ENCODE results near the gene RUNX2. TPM values are rescaled to one million over a fixed set of nuclear protein-coding genes. Genes with fewer than 3 reads are reported as not detected.

The RUNX2 gene
- total and polyA plus RNA-seq, 2 donors from 2014 or later = 2.3 to 4.7 TPM

GRCh38 chr6:45635284-45635867 lies 307.2 kb downstream of the RUNX2 start:
- H3K27ac ChIP-seq (ENCODE audit: low read depth in 2 of 2, low read length in 2 of 2) = no peak overlapping the region
- intact Hi-C loops (cut with DNase I) = no loop called here
- no peaks in the 10 kb centered on the region for H3K4me1 ChIP-seq (ENCODE audit: control insufficient read depth in 2 of 3, insufficient read depth in 2 of 3, low read depth in 1 of 3, low read length in 3 of 3)
- H3K36me3 ChIP-seq (ENCODE audit: control insufficient read depth in 2 of 3, insufficient read depth in 3 of 3, low read length in 3 of 3) = no peaks in the 10 kb centered on the region
- peak in 2 of 5 donors; percentile 42 to 57 for DNase-seq
- no peak for FAIRE-seq
- TF ChIP-seq CTCF (IDR thresholded peaks at IDR 0.05; ENCODE audit: borderline replicate concordance, extremely low read depth, insufficient read depth) = no peak
- no peak overlapping the region for H3K9ac ChIP-seq (ENCODE audit: low read length in 3 of 3)
- H3K27me3 ChIP-seq (ENCODE audit: control insufficient read depth, insufficient read depth, low read length) = no peaks in the 10 kb centered on the region
- no peaks in the 10 kb centered on the region for H3K9me3 ChIP-seq (ENCODE audit: control insufficient read depth in 2 of 3, insufficient read depth in 1 of 3, low read length in 3 of 3)
- H3K4me3 ChIP-seq (ENCODE audit: low read length in 3 of 3) = no peak overlapping the region

DNA sequence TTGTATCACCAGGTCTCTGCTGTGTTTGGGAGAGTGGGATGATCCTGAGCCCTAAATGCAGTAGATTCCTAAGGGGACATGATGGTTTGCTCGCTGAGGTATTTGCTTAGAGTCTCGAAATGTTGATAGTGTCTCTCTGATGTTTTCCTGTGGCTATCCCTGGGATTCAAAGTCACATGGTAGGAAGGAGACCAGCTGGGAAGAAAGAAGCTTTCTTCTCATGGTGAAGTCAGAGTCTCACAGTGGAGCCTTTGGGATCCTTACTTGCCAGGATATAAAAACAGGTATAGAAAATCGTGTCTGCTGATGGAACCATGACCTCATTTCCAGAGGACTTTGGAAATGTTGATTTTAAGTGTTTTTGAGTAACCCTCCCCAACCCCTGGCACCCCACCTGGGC lies 308.9 kb downstream of the RUNX2 start:
- intact Hi-C loops (cut with DNase I) = no loop called here
- TF ChIP-seq CTCF (IDR thresholded peaks at IDR 0.05; ENCODE audit: borderline replicate concordance, extremely low read depth, insufficient read depth) = no peak
- Histone ChIP-seq H3K9me3 (ENCODE audit: control insufficient read depth in 2 of 3, insufficient read depth in 1 of 3, low read length in 3 of 3) (no peaks in the 10 kb centered on the region), H3K27ac (ENCODE audit: low read depth in 2 of 2, low read length in 2 of 2) (no peak overlapping the region), H3K4me1 (ENCODE audit: control insufficient read depth in 2 of 3, insufficient read depth in 2 of 3, low read depth in 1 of 3, low read length in 3 of 3) (no peaks in the 10 kb centered on the region), H3K27me3 (ENCODE audit: control insufficient read depth, insufficient read depth, low read length) (no peaks in the 10 kb centered on the region), H3K9ac (ENCODE audit: low read length in 3 of 3) (no peak overlapping the region), H3K4me3 (ENCODE audit: low read length in 3 of 3) (no peak overlapping the region), H3K36me3 (ENCODE audit: control insufficient read depth in 2 of 3, insufficient read depth in 3 of 3, low read length in 3 of 3) (no peaks in the 10 kb centered on the region)
- FAIRE-seq (no peak), DNase-seq (no peak)

GRCh38 chr6:45637611-45638257 lies 309.6 kb downstream of the RUNX2 start:
- no peaks in the 10 kb centered on the region for H3K9me3 ChIP-seq (ENCODE audit: control insufficient read depth in 2 of 3, insufficient read depth in 1 of 3, low read length in 3 of 3)
- H3K9ac ChIP-seq (ENCODE audit: low read length in 3 of 3) = no peak overlapping the region
- no peak overlapping the region for H3K4me3 ChIP-seq (ENCODE audit: low read length in 3 of 3)
- TF ChIP-seq CTCF (IDR thresholded peaks at IDR 0.05; ENCODE audit: borderline replicate concordance, extremely low read depth, insufficient read depth) = no peak
- FAIRE-seq = no peak
- no peaks in the 10 kb centered on the region for H3K4me1 ChIP-seq (ENCODE audit: control insufficient read depth in 2 of 3, insufficient read depth in 2 of 3, low read depth in 1 of 3, low read length in 3 of 3)
- H3K27ac ChIP-seq (ENCODE audit: low read depth in 2 of 2, low read length in 2 of 2) = no peak overlapping the region
- no peaks in the 10 kb centered on the region for H3K36me3 ChIP-seq (ENCODE audit: control insufficient read depth in 2 of 3, insufficient read depth in 3 of 3, low read length in 3 of 3)
- DNase-seq = peak in 1 of 5 donors; percentile 49
- no peaks in the 10 kb centered on the region for H3K27me3 ChIP-seq (ENCODE audit: control insufficient read depth, insufficient read depth, low read length)
- intact Hi-C loops (cut with DNase I) = no loop called here
